Duodenal mucosa (tissue), 2 donors: ENCODE measurements around the gene RNF144A.

ENCODE experiments used
- H3K27ac ChIP-seq: one replicate; pipeline ENCODE4 v1.7.0; 2013; ENCODE audit warnings: low read depth, low read length
- H3K27me3 ChIP-seq, 2 donors: one replicate each; pipeline ENCODE4 v1.7.0; 2013; ENCODE audit warnings: low read length in 2 of 2, control low read depth in 1 of 2; ENCODE audit not compliant: insufficient read depth in 2 of 2, control insufficient read depth in 1 of 2
- H3K36me3 ChIP-seq, 2 donors: one replicate each; pipeline ENCODE4 v1.7.0; 2013; ENCODE audit warnings: low read length in 2 of 2, control low read depth in 1 of 2; ENCODE audit not compliant: insufficient read depth in 2 of 2, control insufficient read depth in 1 of 2
- H3K4me1 ChIP-seq, 2 donors: one replicate each; pipeline ENCODE4 v1.7.0; 2013; ENCODE audit warnings: low read length in 2 of 2, control low read depth in 1 of 2; ENCODE audit not compliant: insufficient read depth in 2 of 2, control insufficient read depth in 1 of 2
- H3K4me3 ChIP-seq, 2 donors: one replicate each; pipeline ENCODE4 v1.7.0; 2013; ENCODE audit warnings: low read length in 2 of 2, low read depth in 1 of 2
- H3K9ac ChIP-seq, 2 donors: one replicate each; pipeline ENCODE4 v1.7.0; 2013; ENCODE audit warnings: low read length in 2 of 2, low read depth in 1 of 2
- H3K9me3 ChIP-seq, 2 donors: one replicate each; pipeline ENCODE4 v1.7.0; 2013; ENCODE audit warnings: low read length in 2 of 2, control low read depth in 1 of 2; ENCODE audit not compliant: control insufficient read depth in 1 of 2

The RNF144A gene

DNA sequence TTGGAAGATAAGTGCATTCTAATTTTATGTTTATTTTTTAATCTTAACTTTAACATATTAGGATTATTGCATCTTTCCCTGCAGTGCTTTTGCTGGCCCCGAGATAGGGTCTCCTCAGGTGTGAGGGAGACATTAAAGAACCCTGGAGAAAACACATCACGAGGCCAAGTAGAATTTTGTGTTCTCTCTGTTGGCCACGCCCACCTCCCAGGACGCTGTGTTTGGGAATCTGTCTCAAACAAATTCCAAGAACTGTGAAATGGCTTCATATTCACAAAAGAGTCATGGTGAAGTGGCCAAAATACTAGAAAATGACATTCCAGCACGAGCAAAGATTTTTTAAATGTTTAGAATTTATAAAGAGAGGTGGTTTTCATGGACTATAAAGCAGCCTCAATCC is 27.3 kb downstream of the RNF144A start:
- no peaks in the 10 kb centered on the region for H3K36me3 ChIP-seq
- H3K27ac ChIP-seq = no peak overlapping the region
- peaks cover 0 to 4% of the 10 kb centered on the region in 2 donors for H3K4me1 ChIP-seq
- no peaks in the 10 kb centered on the region for H3K27me3 ChIP-seq
- no peaks in the 10 kb centered on the region for H3K9me3 ChIP-seq
- H3K4me3 ChIP-seq = no peak overlapping the region
- H3K9ac ChIP-seq = no peak overlapping the region

DNA sequence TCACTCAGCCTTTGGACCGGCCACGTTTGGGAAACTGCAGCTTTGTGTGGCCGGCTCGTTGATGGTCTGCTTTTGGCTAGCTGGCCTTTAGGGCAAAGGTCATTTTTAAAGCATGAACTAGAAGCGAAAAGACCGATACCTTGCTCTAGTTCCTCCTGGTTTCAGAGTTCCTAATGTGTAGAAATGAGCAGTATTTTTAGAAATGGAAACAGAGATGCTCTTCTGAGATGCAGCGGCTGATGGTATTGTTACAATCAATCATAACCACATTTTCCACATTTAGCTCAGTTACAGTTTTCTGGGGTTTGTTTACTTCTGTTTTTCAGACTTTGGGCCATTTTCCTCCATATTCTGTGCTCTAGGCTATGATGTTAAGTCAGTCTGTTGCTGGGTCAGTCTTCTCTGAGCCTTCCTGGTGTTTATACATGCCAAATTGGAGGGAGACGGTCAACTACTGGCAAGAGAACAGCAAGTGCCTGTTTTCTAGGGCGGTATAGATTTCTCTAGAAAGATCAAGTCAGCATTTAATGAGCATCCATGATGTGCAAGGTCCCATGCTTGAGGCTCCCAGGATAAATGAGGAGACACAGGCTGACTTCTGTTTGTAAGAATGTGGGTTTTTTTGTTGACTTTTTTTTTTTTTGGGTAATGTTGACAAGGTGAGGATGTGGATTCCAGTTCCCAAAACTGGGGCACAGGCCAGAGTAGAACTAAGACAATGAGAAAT is 28.0 kb downstream of the RNF144A start:
- Histone ChIP-seq H3K27ac (no peak overlapping the region), H3K4me3 (no peak overlapping the region), H3K36me3 (no peaks in the 10 kb centered on the region), H3K9me3 (no peaks in the 10 kb centered on the region), H3K27me3 (no peaks in the 10 kb centered on the region), H3K4me1 (peaks cover 0 to 4% of the 10 kb centered on the region in 2 donors), H3K9ac (no peak overlapping the region)

DNA sequence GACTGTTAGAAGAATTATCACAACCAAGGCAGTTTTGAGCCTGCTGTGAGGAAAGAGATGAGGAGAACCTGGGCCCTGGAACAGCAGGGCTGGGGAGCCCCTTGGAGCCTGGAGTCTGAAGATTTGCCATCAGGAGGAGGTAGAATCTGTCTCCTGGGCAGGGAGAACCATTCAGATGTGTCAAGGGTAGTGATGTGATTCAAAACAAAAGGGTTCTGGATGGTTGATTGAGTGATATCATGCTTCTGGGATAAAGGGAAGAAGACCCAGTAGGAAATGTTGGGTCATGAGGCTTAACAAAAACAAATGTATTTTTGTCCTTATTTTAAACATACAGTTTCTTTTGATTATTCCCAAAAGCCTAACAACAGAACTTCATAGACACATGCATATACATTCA is 28.6 kb downstream of the RNF144A start:
- Histone ChIP-seq H3K36me3 (no peaks in the 10 kb centered on the region), H3K27me3 (no peaks in the 10 kb centered on the region), H3K9ac (no peak overlapping the region), H3K4me3 (no peak overlapping the region), H3K4me1 (peaks cover 0 to 4% of the 10 kb centered on the region in 2 donors), H3K27ac (no peak overlapping the region), H3K9me3 (no peaks in the 10 kb centered on the region)

DNA sequence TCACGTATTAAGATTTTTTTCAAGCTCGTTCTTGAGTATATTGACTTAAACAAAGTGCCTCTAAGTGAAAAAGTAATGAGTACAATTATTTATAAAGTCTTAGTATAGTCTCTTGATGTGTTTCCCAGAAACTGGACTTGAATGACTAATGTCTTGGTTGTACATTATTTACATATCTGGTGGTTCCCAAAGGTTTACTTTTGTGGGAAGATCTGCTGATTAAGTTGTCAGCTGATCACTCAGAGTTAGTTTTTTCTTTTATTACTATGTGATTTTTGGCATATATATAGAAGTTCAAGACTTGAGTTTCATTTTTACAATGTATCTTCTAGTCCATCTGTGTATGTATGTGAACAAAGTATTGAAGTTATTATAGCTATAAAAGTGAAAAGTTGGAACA is 29.5 kb downstream of the RNF144A start:
- no peak overlapping the region for H3K27ac ChIP-seq
- no peak overlapping the region for H3K4me3 ChIP-seq
- H3K27me3 ChIP-seq = no peaks in the 10 kb centered on the region
- no peaks in the 10 kb centered on the region for H3K9me3 ChIP-seq
- H3K36me3 ChIP-seq = no peaks in the 10 kb centered on the region
- H3K9ac ChIP-seq = no peak overlapping the region
- H3K4me1 ChIP-seq = peaks cover 0 to 4% of the 10 kb centered on the region in 2 donors

DNA sequence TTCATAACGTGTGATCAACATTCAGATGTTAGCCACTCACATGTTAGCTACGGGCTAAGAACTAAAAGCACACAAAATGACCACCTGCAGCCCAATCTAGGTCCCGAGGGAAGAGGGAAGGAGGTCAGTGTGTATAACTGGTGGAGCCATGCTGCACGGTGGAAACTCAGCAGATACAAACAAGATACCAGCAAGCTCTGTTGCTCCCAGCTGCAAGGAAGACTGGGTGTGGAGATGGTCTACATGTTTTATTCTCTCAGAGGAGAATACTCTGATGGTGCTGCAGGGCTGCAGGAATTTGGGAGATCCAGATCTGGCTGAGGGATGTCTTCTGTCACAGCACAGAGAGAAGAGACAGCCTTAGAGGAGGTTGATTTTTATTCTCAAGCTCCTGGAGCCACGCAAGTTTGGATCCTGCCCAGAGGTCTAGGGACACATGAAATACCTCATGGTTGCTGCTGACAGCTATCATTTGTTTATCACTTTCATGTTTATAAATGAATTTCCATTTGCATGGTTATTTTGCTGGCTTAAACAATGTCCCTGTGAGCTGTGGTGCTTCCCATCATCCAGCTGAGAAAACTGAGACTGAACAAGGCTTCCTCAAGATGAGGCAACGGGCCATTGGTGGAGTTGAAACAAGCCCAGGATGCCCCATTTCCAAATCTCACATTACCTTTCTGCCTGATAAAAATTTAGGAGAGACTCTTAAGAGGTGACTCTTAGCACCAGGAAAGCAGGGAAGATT is 30.9 kb downstream of the RNF144A start:
- H3K4me3 ChIP-seq = no peak overlapping the region
- H3K9me3 ChIP-seq = no peaks in the 10 kb centered on the region
- H3K27ac ChIP-seq = no peak overlapping the region
- no peaks in the 10 kb centered on the region for H3K27me3 ChIP-seq
- H3K9ac ChIP-seq = no peak overlapping the region
- H3K36me3 ChIP-seq = no peaks in the 10 kb centered on the region
- peaks cover 0 to 4% of the 10 kb centered on the region in 2 donors for H3K4me1 ChIP-seq

DNA sequence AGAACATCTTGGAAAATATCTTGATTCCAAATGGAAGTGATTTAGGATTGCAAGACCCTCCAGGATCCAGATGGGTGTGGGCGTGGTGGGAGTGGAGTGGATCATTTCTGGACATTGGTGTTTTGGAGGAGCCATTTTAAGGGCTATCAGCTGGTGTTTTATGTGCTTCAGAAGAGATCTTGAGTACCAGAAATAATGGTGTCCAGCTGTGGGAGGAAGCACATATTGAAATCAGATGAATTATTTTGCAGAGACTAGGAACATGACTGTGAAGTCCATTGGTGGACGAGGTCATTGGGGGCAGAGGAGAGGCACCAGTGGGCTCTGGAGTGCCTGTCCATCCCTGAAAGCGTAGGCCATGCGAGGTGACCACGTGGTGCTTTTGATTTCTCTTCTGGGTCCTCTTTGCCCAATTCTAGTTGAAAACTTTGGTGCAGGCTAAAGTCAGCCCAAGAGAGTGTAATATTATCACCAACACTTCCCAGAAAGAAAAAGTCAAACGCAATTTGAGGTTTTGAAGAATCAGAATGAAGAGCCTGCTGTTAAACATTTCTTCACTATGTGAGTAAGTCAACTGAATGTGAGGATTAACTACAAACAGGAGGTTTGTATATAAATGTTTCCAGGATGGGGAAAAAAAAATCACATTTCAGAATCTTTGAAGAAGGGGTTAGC is 31.6 kb downstream of the RNF144A start:
- H3K9ac ChIP-seq = no peak overlapping the region
- no peak overlapping the region for H3K27ac ChIP-seq
- no peaks in the 10 kb centered on the region for H3K27me3 ChIP-seq
- H3K4me3 ChIP-seq = no peak overlapping the region
- H3K4me1 ChIP-seq = peaks cover 0 to 4% of the 10 kb centered on the region in 2 donors
- no peaks in the 10 kb centered on the region for H3K9me3 ChIP-seq
- no peaks in the 10 kb centered on the region for H3K36me3 ChIP-seq

DNA sequence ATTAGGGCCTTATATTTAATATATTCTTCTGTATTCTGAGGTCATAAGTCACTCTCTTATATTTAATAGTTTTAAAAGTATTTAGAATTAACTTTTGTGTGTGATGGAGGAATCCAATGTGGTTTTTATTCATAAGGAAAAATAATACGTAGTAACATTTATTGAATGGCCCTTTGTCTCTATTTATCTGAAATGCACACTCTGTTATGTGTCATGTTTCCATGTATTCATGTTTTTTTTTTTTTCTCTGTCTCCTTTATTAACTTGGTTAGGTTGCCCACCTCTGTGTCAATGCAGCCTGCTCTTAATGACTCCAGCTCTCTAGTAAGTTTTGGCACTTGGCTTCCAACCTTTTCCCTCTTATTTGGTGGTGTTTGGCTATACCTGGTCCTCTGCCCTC is 33.8 kb downstream of the RNF144A start:
- H3K27me3 ChIP-seq = no peaks in the 10 kb centered on the region
- no peaks in the 10 kb centered on the region for H3K9me3 ChIP-seq
- H3K27ac ChIP-seq = no peak overlapping the region
- H3K36me3 ChIP-seq = no peaks in the 10 kb centered on the region
- no peak overlapping the region for H3K4me3 ChIP-seq
- no peaks in the 10 kb centered on the region for H3K4me1 ChIP-seq
- no peak overlapping the region for H3K9ac ChIP-seq

DNA sequence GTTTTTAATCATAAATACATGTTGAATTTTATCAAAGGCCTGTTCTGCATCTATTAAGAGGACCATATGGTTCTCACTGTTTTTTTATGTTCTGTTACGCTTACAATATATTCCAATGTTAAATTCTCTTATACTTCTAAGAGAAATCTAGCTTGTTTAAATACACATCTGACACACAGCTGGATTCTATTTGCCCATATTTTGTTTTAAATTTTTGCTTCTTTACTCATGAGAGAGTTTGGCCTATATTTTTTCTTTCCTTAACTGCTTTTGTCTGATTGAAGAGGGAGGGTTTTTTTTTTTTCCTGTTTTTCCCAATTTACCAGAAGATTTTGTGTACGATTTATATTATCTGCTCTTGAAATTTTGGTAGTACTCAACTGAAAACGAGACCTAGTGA is 34.9 kb downstream of the RNF144A start:
- H3K4me1 ChIP-seq = no peaks in the 10 kb centered on the region
- H3K36me3 ChIP-seq = no peaks in the 10 kb centered on the region
- H3K27me3 ChIP-seq = no peaks in the 10 kb centered on the region
- no peaks in the 10 kb centered on the region for H3K9me3 ChIP-seq
- no peak overlapping the region for H3K27ac ChIP-seq
- no peak overlapping the region for H3K4me3 ChIP-seq
- no peak overlapping the region for H3K9ac ChIP-seq

DNA sequence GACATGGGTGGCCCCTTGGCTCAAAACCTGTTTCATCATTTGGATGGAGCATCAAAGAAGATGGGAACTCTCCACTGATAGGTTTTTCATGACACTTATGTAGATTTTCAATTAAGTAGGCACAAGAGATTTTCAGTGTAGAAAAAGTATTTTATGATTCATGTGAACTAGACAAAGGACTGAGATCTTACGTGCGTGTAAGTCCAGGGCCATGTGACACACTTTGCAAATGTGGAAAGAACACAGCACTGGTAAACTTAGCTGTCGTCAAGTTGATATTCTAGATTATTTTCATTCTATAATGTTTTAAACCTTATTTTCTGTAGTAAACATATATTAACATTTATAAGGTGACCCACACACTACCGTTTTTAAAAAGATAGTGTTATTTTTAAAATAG is 37.4 kb downstream of the RNF144A start:
- Histone ChIP-seq H3K27ac (no peak overlapping the region), H3K4me1 (no peaks in the 10 kb centered on the region)

DNA sequence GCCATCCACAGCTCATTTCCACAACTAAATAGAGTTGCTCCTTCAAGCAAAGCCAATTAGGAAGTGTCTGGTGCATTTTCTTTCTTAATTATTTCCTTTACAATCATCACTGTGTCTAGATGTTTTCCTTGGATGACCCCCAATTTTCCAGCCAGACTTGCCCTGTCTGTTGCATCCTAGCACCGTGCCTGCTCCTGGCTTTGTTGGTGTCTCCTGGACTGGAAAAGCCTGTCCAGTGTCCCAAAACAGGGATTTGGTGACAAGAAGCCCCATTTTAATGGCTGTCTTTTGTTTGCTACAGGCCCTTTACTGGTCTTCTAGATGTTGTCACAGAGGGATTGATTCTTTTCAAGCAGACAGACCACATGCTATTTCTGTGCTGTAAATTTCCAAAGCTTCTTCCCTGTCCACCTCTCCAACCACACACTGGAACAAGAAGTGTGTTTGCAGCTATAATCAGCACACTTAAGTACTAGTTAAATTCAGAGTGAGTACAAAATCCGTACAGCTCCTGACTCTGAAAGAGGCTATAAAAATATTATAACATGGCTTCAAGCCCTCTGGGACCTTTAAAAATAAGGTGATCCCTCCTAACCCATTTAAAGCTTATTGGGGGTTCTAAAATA is 38.4 kb downstream of the RNF144A start:
- Histone ChIP-seq H3K27ac (no peak overlapping the region), H3K4me1 (no peaks in the 10 kb centered on the region), H3K9me3 (no peaks in the 10 kb centered on the region), H3K9ac (no peak overlapping the region), H3K4me3 (no peak overlapping the region), H3K36me3 (no peaks in the 10 kb centered on the region), H3K27me3 (no peaks in the 10 kb centered on the region)

More for the DNA sequence above, 37.4 kb downstream of the RNF144A start:
- no peaks in the 10 kb centered on the region for H3K36me3 ChIP-seq
- no peaks in the 10 kb centered on the region for H3K9me3 ChIP-seq
- H3K4me3 ChIP-seq = no peak overlapping the region
- no peak overlapping the region for H3K9ac ChIP-seq
- H3K27me3 ChIP-seq = no peaks in the 10 kb centered on the region
